ENCODE measurements around the gene VSTM4. TPM values are rescaled to one million over a fixed set of nuclear protein-coding genes. Genes with fewer than 3 reads are reported as not detected.
A peak's percentile ranks its signal among the peaks of the same experiment; 100 is the strongest.

VSTM4 gene
- total and polyA plus RNA-seq, 9 donors, result 35.5 to 59.5 (median 46.7) TPM

DNA sequence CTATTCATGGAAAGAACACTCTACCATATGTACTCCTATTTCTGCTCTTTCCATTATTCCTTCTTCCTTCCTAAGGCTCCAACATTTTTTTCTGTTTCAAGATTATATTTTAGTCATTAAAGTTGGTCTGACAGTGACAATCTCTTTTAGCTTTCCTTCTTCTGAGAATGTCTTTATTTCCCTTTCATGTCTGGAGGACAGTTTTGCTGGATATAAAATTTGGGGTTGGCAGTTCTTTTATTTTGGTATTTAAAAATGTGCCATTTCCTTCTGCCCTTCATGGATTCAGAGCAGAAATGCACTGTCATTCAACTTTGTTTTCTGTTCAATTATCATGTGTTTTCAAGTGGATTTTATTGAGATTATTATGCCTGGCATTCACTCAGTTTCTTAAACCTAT lies 53.1 kb downstream of the VSTM4 start:
- Histone ChIP-seq H3K36me3 (ENCODE audit: control insufficient read depth, insufficient read depth, low read length) (peaks cover 28% of the 10 kb centered on the region), H3K27ac (ENCODE audit: low read length) (no peak overlapping the region), H3K4me1 (ENCODE audit: control insufficient read depth, insufficient read depth, low read length) (peaks cover 17% of the 10 kb centered on the region)

GRCh38 chr10:49061667-49062066 lies 53.7 kb downstream of the VSTM4 start:
- Histone ChIP-seq H3K27ac (ENCODE audit: low read length) (no peak overlapping the region), H3K4me3 (ENCODE audit: low read length) (no peak overlapping the region), H3K4me1 (ENCODE audit: control insufficient read depth, insufficient read depth, low read length) (peaks cover 19% of the 10 kb centered on the region), H3K27me3 (ENCODE audit: control insufficient read depth, insufficient read depth, low read length) (no peaks in the 10 kb centered on the region), H3K36me3 (ENCODE audit: control insufficient read depth, insufficient read depth, low read length) (peaks cover 28% of the 10 kb centered on the region), H3K9me3 (replicated peaks; ENCODE audit: control insufficient read depth, low read depth, low read length) (peaks cover 20% of the 10 kb centered on the region)
- no peak for DNase-seq
- no CpG with 5 or more reads among the region's 1 CpG for WGBS (ENCODE audit: insufficient coverage)

More for the DNA sequence above, 53.1 kb downstream of the VSTM4 start:
- peaks cover 20% of the 10 kb centered on the region for H3K9me3 ChIP-seq (replicated peaks; ENCODE audit: control insufficient read depth, low read depth, low read length)
- DNase-seq, result no peak
- no peak overlapping the region for H3K4me3 ChIP-seq (ENCODE audit: low read length)
- no peaks in the 10 kb centered on the region for H3K27me3 ChIP-seq (ENCODE audit: control insufficient read depth, insufficient read depth, low read length)

DNA sequence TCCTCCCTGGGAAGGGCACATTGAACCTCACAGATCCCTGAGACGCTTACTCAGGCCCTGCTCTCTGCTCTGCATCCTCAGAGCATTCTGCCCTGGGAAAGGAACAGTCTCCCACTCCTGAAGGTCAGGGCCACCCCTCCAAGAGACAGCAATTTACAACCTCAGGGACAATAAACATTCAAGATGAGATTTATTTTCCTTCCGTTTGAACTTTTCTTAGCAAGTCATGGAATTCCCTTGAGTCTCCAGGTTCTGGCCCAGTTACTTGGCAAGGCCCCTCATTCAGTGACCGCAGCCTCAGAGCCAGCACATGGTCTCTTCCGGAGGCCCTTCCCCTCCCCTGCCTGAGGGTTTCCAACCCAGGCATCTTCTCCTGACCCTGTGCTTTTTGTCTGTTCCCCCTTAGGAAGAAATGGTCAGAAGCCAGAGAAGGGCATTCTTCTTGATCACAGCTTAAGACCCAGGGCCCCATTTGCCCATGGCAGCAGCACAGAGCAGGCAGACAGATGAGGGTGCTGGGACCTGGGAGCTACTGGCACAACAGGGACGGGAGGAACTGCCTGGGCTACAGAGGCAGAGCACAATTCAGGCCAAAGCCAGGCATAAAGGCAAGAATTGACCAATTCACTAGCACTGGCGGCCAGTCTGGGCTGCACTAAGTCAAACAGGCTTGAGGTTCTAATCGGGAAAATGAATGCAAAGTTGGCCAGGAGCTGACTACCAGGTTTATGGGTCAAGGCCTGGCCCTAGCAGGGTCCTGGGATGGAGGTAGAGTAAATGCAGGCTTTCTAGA lies 56.7 kb downstream of the VSTM4 start:
- Histone ChIP-seq H3K27ac (ENCODE audit: low read length) (peak overlapping the region; percentile 21), H3K4me3 (ENCODE audit: low read length) (no peak overlapping the region), H3K27me3 (ENCODE audit: control insufficient read depth, insufficient read depth, low read length) (no peaks in the 10 kb centered on the region), H3K9me3 (replicated peaks; ENCODE audit: control insufficient read depth, low read depth, low read length) (peaks cover 20% of the 10 kb centered on the region), H3K4me1 (ENCODE audit: control insufficient read depth, insufficient read depth, low read length) (peaks cover 38% of the 10 kb centered on the region), H3K36me3 (ENCODE audit: control insufficient read depth, insufficient read depth, low read length) (peaks cover 31% of the 10 kb centered on the region)
- WGBS (ENCODE audit: insufficient coverage), result 37% methylated on average over 7 of the region's 7 CpGs
- peak; percentile 86 for DNase-seq

DNA sequence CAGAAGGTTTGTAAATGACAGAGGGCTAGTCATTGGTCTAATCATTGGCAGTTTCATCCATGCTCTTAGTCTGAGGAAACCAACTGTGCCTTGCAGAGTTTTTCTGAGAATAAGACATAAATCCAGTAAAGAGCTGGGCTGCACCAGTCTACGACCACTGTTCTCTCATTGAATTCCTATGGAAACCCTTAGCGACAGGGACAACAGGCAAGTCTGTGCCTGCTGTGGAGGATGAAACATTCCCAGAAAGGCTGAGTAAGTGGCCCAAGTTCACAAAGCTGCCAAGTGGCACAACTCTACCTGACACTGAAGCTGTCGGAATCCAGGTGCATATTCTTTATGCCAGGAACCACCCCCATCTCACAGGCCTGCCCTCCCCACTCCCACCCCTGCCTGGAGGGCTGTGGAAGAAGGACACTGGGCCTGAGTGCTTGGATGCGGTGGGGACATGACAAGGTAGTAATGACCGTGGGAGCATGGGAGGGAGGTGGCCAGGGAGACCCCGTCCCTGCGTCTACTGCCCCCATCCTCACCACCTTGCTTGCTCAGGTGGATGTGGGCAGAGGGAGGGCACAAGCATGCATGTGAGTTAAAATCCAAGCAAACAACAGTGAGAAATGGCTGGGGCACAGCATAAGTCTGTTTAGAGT lies 58.0 kb downstream of the VSTM4 start:
- Histone ChIP-seq H3K4me1 (ENCODE audit: control insufficient read depth, insufficient read depth, low read length) (peaks cover 47% of the 10 kb centered on the region), H3K27ac (ENCODE audit: low read length) (no peak overlapping the region)

DNA sequence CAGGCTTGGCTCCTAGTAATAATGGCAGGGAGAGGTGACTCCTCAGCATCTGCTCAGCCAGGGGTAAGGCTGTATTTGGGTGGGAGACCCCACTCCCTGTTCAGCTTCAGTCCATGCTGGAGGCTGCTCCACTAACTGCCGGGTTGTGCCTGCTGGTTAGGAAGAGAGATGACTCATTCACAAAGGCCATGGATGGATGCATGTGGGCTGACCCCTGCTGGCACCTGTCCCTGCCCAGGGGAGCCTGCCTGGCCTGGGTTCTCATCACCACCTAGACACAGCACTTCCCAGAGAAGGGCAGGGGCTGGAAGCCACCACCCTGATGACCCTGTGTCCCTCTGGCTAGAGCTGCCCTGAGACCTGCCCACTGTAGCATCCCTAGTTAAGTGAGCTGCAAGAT lies 59.0 kb downstream of the VSTM4 start:
- peaks cover 7% of the 10 kb centered on the region for H3K9me3 ChIP-seq (replicated peaks; ENCODE audit: control insufficient read depth, low read depth, low read length)
- no peak for DNase-seq
- no peaks in the 10 kb centered on the region for H3K27me3 ChIP-seq (ENCODE audit: control insufficient read depth, insufficient read depth, low read length)
- peaks cover 47% of the 10 kb centered on the region for H3K4me1 ChIP-seq (ENCODE audit: control insufficient read depth, insufficient read depth, low read length)
- no peak overlapping the region for H3K27ac ChIP-seq (ENCODE audit: low read length)
- peaks cover 28% of the 10 kb centered on the region for H3K36me3 ChIP-seq (ENCODE audit: control insufficient read depth, insufficient read depth, low read length)
- no peak overlapping the region for H3K4me3 ChIP-seq (ENCODE audit: low read length)
- WGBS (ENCODE audit: insufficient coverage), result no CpG with 5 or more reads among the region's 1 CpG

More for the DNA sequence above, 58.0 kb downstream of the VSTM4 start:
- peaks cover 14% of the 10 kb centered on the region for H3K9me3 ChIP-seq (replicated peaks; ENCODE audit: control insufficient read depth, low read depth, low read length)
- no peak overlapping the region for H3K4me3 ChIP-seq (ENCODE audit: low read length)
- no peak for DNase-seq
- no peaks in the 10 kb centered on the region for H3K27me3 ChIP-seq (ENCODE audit: control insufficient read depth, insufficient read depth, low read length)
- WGBS (ENCODE audit: insufficient coverage), result 94% methylated on average over 2 of the region's 7 CpGs
- peaks cover 28% of the 10 kb centered on the region for H3K36me3 ChIP-seq (ENCODE audit: control insufficient read depth, insufficient read depth, low read length)

DNA sequence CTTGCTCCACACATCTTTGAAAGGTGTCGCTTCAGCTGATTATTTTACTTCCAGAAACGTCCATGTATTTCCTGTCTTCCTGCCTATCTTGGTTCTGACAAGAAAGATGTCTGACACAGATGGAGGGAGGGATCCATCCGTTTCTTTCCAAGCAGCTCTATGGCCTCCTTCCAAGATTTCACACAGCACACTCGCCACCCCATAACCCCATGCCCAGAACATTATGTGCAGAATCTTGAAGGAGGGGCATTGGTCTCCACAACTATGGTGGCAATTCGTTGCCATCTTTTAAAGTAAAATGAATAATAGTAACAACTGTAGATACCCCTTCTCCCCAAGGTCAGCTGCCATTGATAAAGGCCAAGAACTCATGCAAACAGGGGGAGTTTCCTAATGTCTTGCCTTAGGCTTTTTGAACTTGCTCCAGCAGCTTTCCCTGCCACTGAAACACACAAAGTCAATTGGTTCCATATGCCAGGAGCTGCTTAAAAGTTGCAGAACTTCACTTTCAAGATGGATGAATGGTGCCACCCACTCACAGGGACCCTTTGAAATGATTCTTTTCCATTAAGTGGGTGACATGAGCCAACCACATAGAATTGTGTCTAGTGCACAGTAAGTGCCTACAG lies 60.0 kb downstream of the VSTM4 start:
- Histone ChIP-seq H3K27ac (ENCODE audit: low read length) (no peak overlapping the region), H3K4me1 (ENCODE audit: control insufficient read depth, insufficient read depth, low read length) (peaks cover 50% of the 10 kb centered on the region), H3K9me3 (replicated peaks; ENCODE audit: control insufficient read depth, low read depth, low read length) (peaks cover 2% of the 10 kb centered on the region), H3K4me3 (ENCODE audit: low read length) (no peak overlapping the region), H3K27me3 (ENCODE audit: control insufficient read depth, insufficient read depth, low read length) (no peaks in the 10 kb centered on the region), H3K36me3 (ENCODE audit: control insufficient read depth, insufficient read depth, low read length) (peaks cover 28% of the 10 kb centered on the region)
- no peak for DNase-seq
- no CpG with 5 or more reads among the region's 5 CpGs for WGBS (ENCODE audit: insufficient coverage)

- no peak for DNase-seq
- Histone ChIP-seq H3K36me3 (ENCODE audit: control insufficient read depth, insufficient read depth, low read length) (peaks cover 28% of the 10 kb centered on the region), H3K9me3 (replicated peaks; ENCODE audit: control insufficient read depth, low read depth, low read length) (no peaks in the 10 kb centered on the region), H3K27me3 (ENCODE audit: control insufficient read depth, insufficient read depth, low read length) (no peaks in the 10 kb centered on the region), H3K27ac (ENCODE audit: low read length) (no peak overlapping the region), H3K4me3 (ENCODE audit: low read length) (no peak overlapping the region), H3K4me1 (ENCODE audit: control insufficient read depth, insufficient read depth, low read length) (peaks cover 50% of the 10 kb centered on the region)
- WGBS (ENCODE audit: insufficient coverage), result 100% methylated on average over 4 of the region's 5 CpGs
Observed at GRCh38 chr10:49054753-49055152, 60.6 kb downstream of the VSTM4 start.

DNA sequence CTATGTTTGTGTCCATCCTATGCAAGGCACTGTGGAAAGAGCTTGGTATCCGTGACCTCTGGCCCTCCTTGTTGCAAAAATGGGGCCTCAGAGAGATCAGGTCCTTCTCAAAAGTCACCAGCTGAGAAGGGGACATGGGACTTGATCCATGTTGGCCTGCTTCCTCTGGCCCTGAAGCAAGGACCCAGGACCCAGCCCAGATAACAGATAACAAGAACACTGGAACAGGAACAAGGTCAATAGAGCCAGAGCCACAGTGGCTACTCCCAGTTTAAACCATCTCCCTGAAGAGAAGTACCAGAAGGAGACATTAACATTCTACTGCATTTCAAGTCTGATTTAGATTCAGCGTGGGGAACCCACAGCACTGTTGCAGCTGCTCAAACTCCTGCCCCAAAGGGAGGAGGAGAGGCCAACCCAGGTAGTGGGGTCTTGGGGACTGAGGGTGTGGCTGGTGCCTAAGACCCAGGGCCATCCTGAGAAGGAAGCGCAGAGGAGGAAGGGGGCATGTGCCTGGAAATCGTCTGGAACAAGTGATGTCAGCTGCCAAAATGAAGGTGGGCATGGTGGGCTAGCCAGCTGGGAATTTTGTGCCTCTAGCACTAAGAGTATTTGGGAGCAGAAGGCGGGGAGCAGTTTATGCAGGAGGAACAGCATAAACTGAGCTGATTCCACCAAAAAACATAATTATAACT lies 61.2 kb downstream of the VSTM4 start:
- Histone ChIP-seq H3K27me3 (ENCODE audit: control insufficient read depth, insufficient read depth, low read length) (no peaks in the 10 kb centered on the region), H3K27ac (ENCODE audit: low read length) (no peak overlapping the region), H3K36me3 (ENCODE audit: control insufficient read depth, insufficient read depth, low read length) (peaks cover 25% of the 10 kb centered on the region), H3K4me3 (ENCODE audit: low read length) (no peak overlapping the region), H3K9me3 (replicated peaks; ENCODE audit: control insufficient read depth, low read depth, low read length) (no peaks in the 10 kb centered on the region), H3K4me1 (ENCODE audit: control insufficient read depth, insufficient read depth, low read length) (peaks cover 50% of the 10 kb centered on the region)
- 82% methylated on average over 4 of the region's 5 CpGs for WGBS (ENCODE audit: insufficient coverage)
- no peak for DNase-seq

GRCh38 chr10:49053053-49053997 lies 62.0 kb downstream of the VSTM4 start:
- peaks cover 30% of the 10 kb centered on the region for H3K36me3 ChIP-seq (ENCODE audit: control insufficient read depth, insufficient read depth, low read length)
- H3K9me3 ChIP-seq (replicated peaks; ENCODE audit: control insufficient read depth, low read depth, low read length), result no peaks in the 10 kb centered on the region
- no peaks in the 10 kb centered on the region for H3K27me3 ChIP-seq (ENCODE audit: control insufficient read depth, insufficient read depth, low read length)
- peaks cover 47% of the 10 kb centered on the region for H3K4me1 ChIP-seq (ENCODE audit: control insufficient read depth, insufficient read depth, low read length)
- 74% methylated on average over 7 of the region's 11 CpGs for WGBS (ENCODE audit: insufficient coverage)
- H3K27ac ChIP-seq (ENCODE audit: low read length), result peak overlapping the region; percentile 36
- peak; percentile 74 for DNase-seq
- H3K4me3 ChIP-seq (ENCODE audit: low read length), result no peak overlapping the region
